ENCODE measurements around the gene GLS. TPM values are rescaled to one million over a fixed set of nuclear protein-coding genes. Genes with fewer than 3 reads are reported as not detected.
"Not testable (repeated sequence)": the region's sequence is repeated elsewhere in the genome, so short reads cannot be mapped to it uniquely, and the experiment has no call there.

GLS gene
- total and polyA plus RNA-seq, 9 donors, result 20.2 to 141 (median 76.0) TPM

DNA sequence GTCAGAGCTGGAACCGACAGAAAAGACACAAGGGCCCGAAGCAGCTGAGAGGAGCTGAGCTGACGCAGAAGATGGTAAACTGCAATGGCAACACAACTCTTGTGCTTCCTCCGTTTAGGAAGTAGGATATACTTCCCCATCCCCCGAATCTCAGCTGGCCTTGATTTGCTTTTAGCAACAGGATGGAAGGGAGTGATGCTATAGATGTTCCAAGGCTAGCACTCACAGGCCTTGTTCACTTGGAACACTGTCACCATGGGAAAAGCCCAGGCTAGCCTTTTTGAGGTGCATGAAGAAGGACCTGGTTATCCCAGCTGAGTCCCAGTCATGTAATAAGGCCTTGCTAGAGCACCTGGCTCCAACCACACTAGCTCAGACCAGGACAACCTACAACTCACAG lies 107.3 kb downstream of the GLS start:
- no peak for DNase-seq
- H3K9me3 ChIP-seq, result no peaks in the 10 kb centered on the region
- WGBS, 3 donors, result 90 to 95% (median 94%) methylated on average over 5 of the region's 5 CpGs
- TF ChIP-seq EP300 (IDR thresholded peaks at IDR 0.05), result no peak
- H3K27ac ChIP-seq, result no peak overlapping the region
- intact Hi-C loops (cut with DNase I), result no loop called here
- H3K36me3 ChIP-seq, result no peaks in the 10 kb centered on the region
- H3K4me1 ChIP-seq (ENCODE audit: insufficient read depth), result no peaks in the 10 kb centered on the region
- no peaks in the 10 kb centered on the region for H3K27me3 ChIP-seq
- H3K4me3 ChIP-seq, result no peak overlapping the region

- Histone ChIP-seq H3K9me3 (no peaks in the 10 kb centered on the region), H3K36me3 (no peaks in the 10 kb centered on the region), H3K27ac (no peak overlapping the region), H3K27me3 (no peaks in the 10 kb centered on the region), H3K4me1 (ENCODE audit: insufficient read depth) (no peaks in the 10 kb centered on the region), H3K4me3 (no peak overlapping the region)
- 95 to 100% (median 95%) methylated on average over 3 of the region's 3 CpGs for WGBS, 3 donors
- intact Hi-C loops (cut with DNase I), result no loop called here
- no peak for DNase-seq
- TF ChIP-seq POLR2A (IDR thresholded peaks at IDR 0.05) (no peak), CTCF (IDR thresholded peaks at IDR 0.05) (no peak), EP300 (IDR thresholded peaks at IDR 0.05) (no peak)
Observed at GRCh38 chr2:190988910-190989309, 108.3 kb downstream of the GLS start.

GRCh38 chr2:190990132-190990531 lies 109.5 kb downstream of the GLS start:
- WGBS, 3 donors, result 65 to 80% (median 65%) methylated on average over 6 of the region's 6 CpGs
- Histone ChIP-seq H3K4me3 (no peak overlapping the region), H3K9me3 (no peaks in the 10 kb centered on the region), H3K36me3 (no peaks in the 10 kb centered on the region), H3K27ac (no peak overlapping the region), H3K4me1 (ENCODE audit: insufficient read depth) (no peaks in the 10 kb centered on the region), H3K27me3 (no peaks in the 10 kb centered on the region)
- intact Hi-C loops (cut with DNase I), result no loop called here
- no peak for TF ChIP-seq POLR2A (IDR thresholded peaks at IDR 0.05)
- TF ChIP-seq EP300 (IDR thresholded peaks at IDR 0.05), result no peak
- TF ChIP-seq CTCF (IDR thresholded peaks at IDR 0.05), result no peak
- DNase-seq, result no peak

DNA sequence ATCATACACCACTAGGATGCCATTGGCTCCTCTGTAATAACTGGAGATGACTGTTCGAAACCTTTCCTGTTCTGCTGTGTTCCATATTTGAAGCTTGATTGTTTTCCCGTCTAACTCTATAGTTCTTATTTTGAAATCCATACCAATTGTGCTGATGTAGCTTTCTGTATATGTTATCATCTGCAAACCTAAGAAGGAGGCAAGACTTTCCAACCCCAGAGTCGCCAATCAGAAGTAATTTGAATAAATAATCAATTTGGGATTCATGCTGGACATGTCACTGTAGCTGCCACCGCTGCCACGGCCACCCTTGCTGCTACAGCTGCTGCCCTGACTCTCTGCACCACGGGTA lies 112.6 kb downstream of the GLS start:
- no peaks in the 10 kb centered on the region for H3K9me3 ChIP-seq
- H3K4me1 ChIP-seq (ENCODE audit: insufficient read depth), result no peaks in the 10 kb centered on the region
- DNase-seq, result no peak
- no peak for TF ChIP-seq POLR2A (IDR thresholded peaks at IDR 0.05)
- no peaks in the 10 kb centered on the region for H3K27me3 ChIP-seq
- intact Hi-C loops (cut with DNase I), result no loop called here
- no peaks in the 10 kb centered on the region for H3K36me3 ChIP-seq
- H3K4me3 ChIP-seq, result no peak overlapping the region
- 93 to 95% (median 95%) methylated on average over 6 of the region's 6 CpGs for WGBS, 3 donors
- H3K27ac ChIP-seq, result no peak overlapping the region

DNA sequence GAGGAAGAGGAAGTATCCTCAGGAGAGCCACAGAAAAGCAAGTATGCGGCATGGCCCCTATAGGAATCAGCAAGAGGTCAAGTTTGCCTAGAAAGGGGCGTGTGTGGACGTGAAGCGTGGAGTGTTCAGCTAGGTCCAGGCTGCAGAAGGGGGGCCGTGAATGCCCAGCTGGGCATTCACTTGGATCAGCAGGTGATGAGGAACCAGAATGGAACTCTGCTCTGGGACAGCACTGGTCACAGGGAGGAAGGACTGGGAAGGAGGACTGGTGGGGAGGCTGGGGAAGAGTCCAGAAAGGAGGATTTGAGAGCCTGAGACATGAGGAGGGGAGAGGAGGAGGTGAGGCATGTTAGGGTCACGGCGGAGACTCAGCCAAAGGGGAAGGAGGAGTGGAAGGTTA lies 113.5 kb downstream of the GLS start:
- Histone ChIP-seq H3K4me1 (ENCODE audit: insufficient read depth) (no peaks in the 10 kb centered on the region), H3K36me3 (no peaks in the 10 kb centered on the region), H3K27ac (no peak overlapping the region), H3K9me3 (no peaks in the 10 kb centered on the region), H3K27me3 (no peaks in the 10 kb centered on the region), H3K4me3 (no peak overlapping the region)
- no peak for TF ChIP-seq POLR2A (IDR thresholded peaks at IDR 0.05)
- TF ChIP-seq EP300 (IDR thresholded peaks at IDR 0.05), result no peak
- TF ChIP-seq CTCF (IDR thresholded peaks at IDR 0.05), result no peak
- no peak for DNase-seq
- WGBS, 3 donors, result 88 to 94% (median 91%) methylated on average over 7 of the region's 7 CpGs
- intact Hi-C loops (cut with DNase I), result no loop called here

DNA sequence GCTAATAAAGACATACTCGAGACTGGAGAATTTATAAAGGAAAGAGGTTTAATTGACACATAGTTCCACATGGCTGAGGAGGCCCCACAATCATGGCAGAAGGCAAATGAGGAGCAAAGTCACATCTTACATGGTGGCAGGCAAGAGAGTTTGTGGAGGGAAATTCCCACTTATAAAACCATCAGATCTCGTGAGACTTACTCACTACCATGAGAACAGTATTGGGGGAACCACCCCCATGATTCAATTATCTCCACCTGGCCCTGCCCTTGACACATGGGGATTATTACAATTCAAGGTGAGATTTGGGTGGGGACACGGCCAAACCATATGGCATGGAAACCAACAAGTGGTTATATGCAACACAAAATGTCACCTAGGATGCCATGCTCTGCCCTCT lies 114.7 kb downstream of the GLS start:
- H3K36me3 ChIP-seq; intact Hi-C loops (cut with DNase I); H3K4me3 ChIP-seq; H3K9me3 ChIP-seq; DNase-seq; H3K27me3 ChIP-seq; H3K27ac ChIP-seq; H3K4me1 ChIP-seq (ENCODE audit: insufficient read depth): not testable (repeated sequence)
- WGBS, 3 donors, result 77 to 93% (median 81%) methylated on average over 3 of the region's 3 CpGs
